ENCODE results near the gene POLD1. TPM values are rescaled to one million over a fixed set of nuclear protein-coding genes. Genes with fewer than 3 reads are reported as not detected.

POLD1 gene
- total and polyA plus RNA-seq, 2 of the 13 experiments (the other 11 are each of a cell fraction or from before 2014, with no cell fraction given), result 17.4 to 54.0 TPM

GRCh38 chr19:50455992-50456391 is 71.8 kb downstream of the POLD1 start:
- POLR2A ChIA-PET, result no interaction called here
- Histone ChIP-seq H3K4me3 (replicated peaks in 1 of 3; ENCODE audit: insufficient read depth in 1 of 3, low read depth in 2 of 3, low read length in 3 of 3) (no peak overlapping the region), H3K27ac (ENCODE audit: extremely low read length, insufficient read depth, low read length) (no peak overlapping the region), H3K4me2 (ENCODE audit: low read depth, low read length) (no peak overlapping the region), H3K27me3 (ENCODE audit: control insufficient read depth in 1 of 2, insufficient read depth in 2 of 2, low read length in 2 of 2) (peaks cover 0 to 9% of the 10 kb centered on the region in 2 experiments; a peak in 2 of 5 replicates), H3K36me3 (replicated peaks in 1 of 2; ENCODE audit: control insufficient read depth in 1 of 2, insufficient read depth in 2 of 2, low read length in 2 of 2) (no peaks in the 10 kb centered on the region), H3K4me1 (ENCODE audit: insufficient read depth, low read length) (peaks cover 12% of the 10 kb centered on the region), H2AFZ (ENCODE audit: low read length) (no peak overlapping the region), H3K9ac (ENCODE audit: insufficient read depth, low read depth, low read length) (no peak overlapping the region), H3K9me3 (ENCODE audit: low read length) (no peaks in the 10 kb centered on the region), H3K79me2 (ENCODE audit: insufficient read depth, low read length) (no peaks in the 10 kb centered on the region), H4K20me1 (ENCODE audit: insufficient read depth, low read length) (no peaks in the 10 kb centered on the region)
- in situ Hi-C loops (cut with HindIII; ENCODE audit: extremely low pct_ligation_motif_present, low pct_unique_long_range_greater_than_20kb), result no loop called here
- no peak for DNase-seq (ENCODE audit: low spot score)
- no TSS peak for BruUV-seq (replicated peaks)
- intact Hi-C loops (cut with micrococcal nuclease; ENCODE audit: unreplicated experiment), result no loop called here
- CTCF ChIA-PET (ENCODE audit: low intra/inter-chr PET ratio, low total read pairs), result no interaction called here
- TF ChIP-seq CEBPG (CRISPR knock-in tag; IDR thresholded peaks at IDR 0.05), result no peak
- no peak for TF ChIP-seq PBX3 (CRISPR knock-in tag; IDR thresholded peaks at IDR 0.05; ENCODE audit: borderline replicate concordance)
- TF ChIP-seq ATF3 (CRISPR knock-in tag; IDR thresholded peaks at IDR 0.05), result no peak
- TF ChIP-seq ARID3A (IDR thresholded peaks at IDR 0.05; ENCODE audit: low read depth, low read length), result no peak
- no peak for TF ChIP-seq NR2F2 (IDR thresholded peaks at IDR 0.05; ENCODE audit: borderline replicate concordance, low read depth)
- no peak for TF ChIP-seq SKI (IDR thresholded peaks at IDR 0.05; ENCODE audit: partially characterized antibody)
- TF ChIP-seq HBP1 (CRISPR knock-in tag; IDR thresholded peaks at IDR 0.05; ENCODE audit: low read depth), result no peak
- no peak for TF ChIP-seq DNMT3B (CRISPR knock-in tag; conservative IDR thresholded peaks at IDR 0.05)
- no peak for TF ChIP-seq SUZ12 (IDR thresholded peaks at IDR 0.05; ENCODE audit: low read depth, low read length)
- TF ChIP-seq ZSCAN30 (CRISPR knock-in tag; IDR thresholded peaks at IDR 0.05), result no peak
- no peak for TF ChIP-seq U2AF1 (optimal IDR thresholded peaks at IDR 0.05; ENCODE audit: low read depth, low read length)
- no peak for TF ChIP-seq CREM (IDR thresholded peaks at IDR 0.05)
- no peak for TF ChIP-seq CREM (CRISPR knock-in tag; IDR thresholded peaks at IDR 0.05)
- no peak for TF ChIP-seq ZNF557 (CRISPR knock-in tag; IDR thresholded peaks at IDR 0.05)
- no peak for TF ChIP-seq AGO2 (optimal IDR thresholded peaks at IDR 0.05; ENCODE audit: low read depth, low read length)
- no peak for ATAC-seq
- FAIRE-seq, result no peak
- 33% methylated on average over 2 of the region's 2 CpGs for WGBS (ENCODE audit: low lambda C conversion rate)

Data from HepG2 (cell line).